GF-D8 (cell line): ENCODE data around the gene STAG1.
"Not testable (repeated sequence)": the region's sequence is repeated elsewhere in the genome, so short reads cannot be mapped to it uniquely, and the experiment has no call there.

Experiments used
- DNase-seq: peaks from one replicate; lab custom pipeline; 2025; lab: John Stamatoyannopoulos, UW

Gene STAG1

DNA sequence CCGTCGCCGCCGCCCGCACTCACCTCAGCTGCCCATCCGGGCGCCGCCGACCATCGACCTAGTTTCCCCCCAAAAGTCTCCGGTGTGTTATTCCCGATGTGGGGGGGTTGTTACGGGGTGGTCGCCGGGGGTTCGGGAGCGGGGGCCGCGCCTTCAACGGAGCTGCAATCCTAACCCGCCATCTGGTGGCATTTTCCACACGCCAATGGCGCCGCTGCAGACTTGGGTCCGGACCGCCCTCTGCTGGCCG, at the start of gene STAG1:
Gene STAG1, minus strand, starts transcription at position 207 of the 250 bp plus-strand sequence. CDS start 121,480 bp downstream, outside the sequence.
- DNase-seq, result no peak

DNA sequence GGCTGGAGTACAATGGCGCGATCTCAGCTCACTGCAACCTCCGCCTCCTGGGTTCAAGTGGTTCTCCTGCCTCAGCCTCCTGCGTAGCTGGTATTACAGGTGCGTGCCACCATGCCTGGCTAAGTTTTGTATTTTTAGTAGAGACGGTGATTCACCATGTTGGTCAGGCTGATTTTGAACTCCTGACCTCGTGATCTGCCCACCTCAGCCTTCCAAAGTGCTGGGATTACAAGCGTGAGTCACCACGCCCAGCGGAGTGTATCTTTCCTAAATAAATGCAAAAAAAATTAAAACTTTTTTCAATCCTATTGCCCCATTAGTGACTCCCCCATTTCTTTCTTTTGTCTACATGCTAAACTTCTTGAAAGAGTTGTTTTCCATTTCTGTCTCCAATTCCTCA, 49.0 kb upstream of the STAG1 start:
- DNase-seq, result not testable (repeated sequence)

DNA sequence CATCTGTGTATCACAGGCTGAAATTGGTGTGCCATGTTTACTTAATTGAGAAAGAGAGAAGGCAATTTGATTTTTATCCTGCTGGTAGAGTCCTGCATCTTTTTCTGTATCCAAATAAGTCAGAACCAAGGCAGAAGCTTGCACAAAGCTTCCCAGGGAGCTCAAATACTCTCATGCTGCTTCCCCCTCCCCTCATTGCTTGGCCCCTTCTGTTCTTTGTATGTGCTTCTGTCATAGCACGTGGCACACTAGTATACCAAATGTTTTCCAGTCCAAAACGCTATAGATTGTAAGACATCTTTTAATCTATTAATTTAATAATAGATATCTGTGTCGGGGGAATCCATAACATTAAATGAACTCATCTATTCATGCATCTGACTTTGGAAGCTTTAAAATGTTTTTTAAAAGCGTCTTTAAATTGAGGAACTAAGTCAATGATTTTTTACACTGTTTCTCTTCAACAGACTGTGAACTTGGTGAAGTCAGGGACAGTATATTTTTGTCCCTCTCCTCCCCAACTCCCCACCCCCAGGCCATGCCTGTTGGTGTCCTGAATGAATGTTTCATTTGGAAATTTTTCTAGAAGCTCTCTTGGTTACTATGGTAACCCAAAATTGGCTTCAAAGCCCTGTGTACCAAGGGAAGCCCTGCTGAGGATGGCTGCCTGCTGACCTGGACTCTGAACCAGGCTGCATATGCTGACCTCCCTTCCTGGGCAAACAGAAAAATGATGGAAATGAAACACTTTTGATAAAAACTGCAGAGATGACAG, 40.6 kb upstream of the STAG1 start:
- DNase-seq, result no peak

DNA sequence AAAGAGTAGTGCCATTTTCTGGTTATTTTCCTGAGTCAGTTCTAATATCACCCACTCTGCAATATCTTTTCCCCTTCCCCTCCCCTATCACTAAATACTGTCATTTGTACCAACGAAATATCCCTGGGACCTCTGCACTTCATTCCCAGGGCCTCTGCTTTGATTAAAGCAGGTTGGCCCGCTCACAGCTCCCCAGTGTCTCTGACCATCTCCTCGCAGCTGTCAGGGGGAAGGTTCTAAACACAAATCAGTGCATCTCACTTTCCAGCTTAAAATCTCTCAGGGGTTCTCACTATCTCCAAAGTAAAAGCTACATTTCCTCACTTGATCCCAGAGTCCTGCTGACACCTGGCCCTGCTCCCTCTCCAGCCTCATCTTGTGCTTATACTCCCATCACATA, 38.6 kb upstream of the STAG1 start:
- no peak for DNase-seq

DNA sequence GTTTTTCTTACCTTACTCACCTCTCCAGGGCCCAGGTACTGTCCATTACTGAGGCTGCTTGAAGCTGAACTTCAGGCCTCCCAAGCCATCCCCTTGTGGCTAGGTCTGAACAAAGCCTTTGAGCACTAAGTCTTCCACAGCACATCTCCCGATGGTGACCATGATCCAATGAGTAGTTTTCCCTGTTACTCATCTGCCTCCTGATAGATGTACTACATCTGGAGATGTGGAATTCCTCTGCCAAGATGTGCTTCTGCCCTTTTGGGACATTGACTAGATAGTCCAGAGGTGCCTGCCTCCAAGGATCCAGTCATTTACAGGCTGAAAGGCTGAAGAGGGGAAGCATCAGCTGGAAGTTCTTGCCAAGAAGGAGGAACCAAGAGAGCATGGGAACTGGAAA, 37.8 kb upstream of the STAG1 start:
- no peak for DNase-seq

DNA sequence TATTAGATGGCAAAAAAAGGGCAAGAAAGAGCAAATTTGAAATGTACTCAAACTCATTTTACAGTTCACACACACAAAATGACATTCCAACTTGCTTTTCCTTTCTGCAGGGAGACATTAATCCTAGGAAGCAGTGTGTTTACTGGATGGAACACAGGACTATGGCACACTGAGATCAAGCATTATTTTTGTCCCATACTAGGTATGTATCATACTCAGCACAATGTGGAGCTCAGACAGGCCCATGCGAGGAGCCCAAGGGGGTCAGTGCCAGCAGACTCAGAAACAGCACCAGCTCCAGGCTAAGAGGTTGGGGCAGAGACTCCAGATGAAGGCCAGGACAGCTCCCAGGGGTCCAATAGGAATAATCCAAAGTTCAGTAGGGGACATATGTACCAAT, 36.0 kb upstream of the STAG1 start:
- DNase-seq, result no peak

DNA sequence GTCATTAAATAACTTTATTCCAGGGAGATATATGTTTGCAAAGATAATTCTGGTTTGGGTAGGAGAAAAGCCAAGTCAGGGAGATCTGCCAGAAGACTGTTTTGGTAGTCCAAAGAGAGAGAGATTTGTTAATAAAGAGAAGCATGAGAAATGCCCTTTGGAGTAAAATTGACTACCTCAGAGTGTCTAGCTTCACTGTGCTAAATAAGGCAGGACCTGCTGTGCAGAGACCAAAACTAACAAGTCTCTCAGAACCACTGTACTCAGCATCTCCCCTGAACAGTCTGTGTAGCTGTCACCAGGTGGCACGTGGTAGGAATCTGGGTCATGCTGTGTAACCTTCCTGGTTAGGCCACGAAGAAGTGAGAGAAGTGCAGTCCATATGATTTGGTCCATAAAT, 35.2 kb upstream of the STAG1 start:
- no peak for DNase-seq

DNA sequence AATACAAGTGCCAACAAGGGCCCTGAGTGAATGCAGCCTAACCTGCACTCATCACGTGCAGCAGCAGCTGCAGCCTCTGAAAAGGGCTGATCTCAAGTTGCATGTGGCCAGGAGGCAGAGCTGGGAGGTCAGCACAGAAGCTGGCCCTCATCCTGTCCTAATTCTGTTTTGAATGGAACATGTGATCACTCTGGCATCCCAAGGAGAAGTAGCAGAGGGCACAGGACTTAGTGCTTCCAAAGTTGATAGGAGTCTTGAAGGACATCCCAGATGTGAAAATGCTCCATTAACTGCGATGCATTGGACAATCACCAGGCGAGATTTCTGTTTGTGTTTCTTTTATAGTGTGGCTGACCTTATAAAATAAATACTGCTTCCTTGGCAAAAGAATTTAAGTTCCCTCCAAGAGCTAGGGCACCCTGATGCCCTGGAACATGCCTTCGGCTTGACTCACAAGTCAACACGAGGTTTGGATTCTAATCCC, 31.6 kb upstream of the STAG1 start:
- DNase-seq, result no peak

DNA sequence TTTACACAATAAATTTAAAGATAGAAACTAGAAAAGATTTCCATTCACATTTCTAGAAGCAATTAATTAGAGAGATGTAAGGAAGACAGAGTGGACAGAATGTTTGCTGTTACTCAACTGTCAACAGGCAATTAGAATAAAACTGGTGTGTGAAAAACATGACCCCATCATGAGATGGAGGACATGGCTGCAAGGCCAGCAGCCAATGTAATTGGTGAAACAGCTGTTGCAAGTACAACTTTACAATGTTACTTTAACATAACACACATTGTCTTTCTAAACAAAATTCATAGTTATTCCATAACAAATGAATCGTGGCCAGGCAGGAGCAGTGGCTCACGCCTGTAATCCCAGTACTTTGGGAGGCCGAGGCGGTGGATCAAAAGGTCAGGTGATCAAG, 28.6 kb upstream of the STAG1 start:
- DNase-seq, result no peak

DNA sequence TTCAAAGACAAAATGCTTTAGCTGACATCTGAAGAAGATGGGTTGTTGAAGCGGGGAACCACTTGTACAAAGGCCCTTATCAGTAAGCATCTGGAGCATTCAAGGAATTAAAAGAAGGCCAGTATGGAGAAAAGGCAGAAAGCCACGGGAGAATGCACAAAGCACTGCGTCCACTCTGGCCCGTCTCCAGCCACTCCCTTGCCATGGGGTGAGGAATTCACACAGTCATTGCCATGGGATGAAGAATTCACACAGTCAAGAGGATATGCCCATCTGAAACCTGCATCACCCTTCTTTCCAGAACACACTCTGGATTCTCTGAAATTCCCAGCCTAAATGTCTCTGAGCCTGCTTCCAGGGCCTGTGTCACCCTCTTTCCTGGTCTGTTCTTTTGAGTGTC, 26.7 kb upstream of the STAG1 start:
- no peak for DNase-seq

DNA sequence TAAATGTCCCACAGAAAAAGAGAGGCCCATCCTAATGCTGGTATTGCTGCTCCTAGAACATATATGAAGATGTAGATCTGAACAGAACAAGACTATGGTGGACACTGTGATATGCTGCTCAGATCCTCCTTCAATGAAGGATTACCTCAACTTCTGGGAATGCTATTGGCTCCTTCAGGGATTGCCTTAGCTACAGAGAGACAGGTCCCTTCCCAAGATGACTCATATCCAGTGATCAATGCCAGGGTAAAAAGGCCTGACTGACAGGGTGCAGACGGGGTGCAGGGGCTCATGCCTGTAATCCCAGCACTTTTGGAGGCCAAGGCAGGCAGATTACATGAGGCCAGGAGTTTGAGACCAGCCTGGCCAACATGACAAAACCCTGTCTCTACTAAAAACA, 20.5 kb upstream of the STAG1 start:
- no peak for DNase-seq

DNA sequence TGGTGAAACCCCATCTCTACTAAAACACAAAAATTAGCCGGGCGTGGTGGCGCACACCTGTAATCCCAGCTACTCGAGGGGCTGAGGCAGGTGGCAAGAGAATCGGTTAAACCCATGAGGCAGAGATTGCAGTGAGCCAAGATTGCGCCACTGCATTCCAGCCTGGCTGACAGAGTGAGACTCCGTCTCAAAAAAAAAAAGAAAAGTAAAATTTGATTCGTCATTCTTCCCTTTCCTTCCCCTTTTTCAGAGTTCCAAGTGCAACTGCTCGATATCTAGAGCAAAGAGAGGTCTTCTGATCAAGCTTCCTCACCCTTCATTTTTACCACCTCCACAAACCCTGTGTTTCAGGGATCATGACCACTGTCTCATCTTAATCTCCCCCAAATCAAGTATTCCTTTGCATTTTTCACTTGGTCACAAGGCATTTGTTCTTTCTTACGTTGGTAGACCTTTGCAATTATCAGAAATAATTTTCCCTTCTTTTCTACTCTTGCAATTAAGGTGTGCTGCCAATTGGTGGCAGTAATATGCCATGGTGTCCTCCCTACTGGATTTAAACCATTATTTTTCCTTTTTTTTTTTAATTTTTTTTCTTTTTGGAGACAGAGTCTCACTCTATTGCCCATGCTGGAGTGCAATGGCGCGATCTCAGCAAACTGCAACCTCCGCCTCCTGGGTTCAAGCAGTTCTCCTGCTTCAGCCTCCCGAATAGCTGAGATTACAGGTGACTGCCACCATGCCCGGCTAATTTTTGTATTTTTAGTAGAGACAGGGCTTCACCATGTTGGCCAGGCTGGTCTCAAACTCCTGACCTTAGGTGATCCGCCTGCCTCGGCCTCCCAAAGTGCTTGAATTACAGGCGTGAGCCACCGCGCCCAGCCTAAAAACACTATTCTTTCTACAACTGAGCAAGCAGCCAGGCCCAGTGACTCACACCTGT, 6.3 kb upstream of the STAG1 start:
- peak; percentile 69 for DNase-seq

DNA sequence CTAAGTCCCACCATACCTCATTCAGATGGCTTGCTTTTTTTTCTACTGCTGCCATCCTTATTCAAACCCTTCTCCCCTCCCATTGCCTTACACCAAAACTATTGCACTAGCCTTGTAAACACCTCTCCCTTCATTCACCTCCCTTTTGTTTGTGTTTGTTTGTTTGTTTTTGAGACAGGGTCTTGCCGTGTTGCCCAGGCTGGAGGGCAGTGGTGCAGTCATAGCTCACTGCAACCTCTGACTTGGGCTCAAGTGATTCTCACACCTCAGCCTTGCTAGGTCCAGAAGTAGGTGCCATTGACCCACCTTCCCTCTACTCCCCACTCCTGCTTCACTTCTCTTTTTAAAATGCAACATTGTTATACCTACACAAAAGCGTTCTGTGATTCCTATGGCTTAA, 3.0 kb upstream of the STAG1 start:
- DNase-seq, result no peak

DNA sequence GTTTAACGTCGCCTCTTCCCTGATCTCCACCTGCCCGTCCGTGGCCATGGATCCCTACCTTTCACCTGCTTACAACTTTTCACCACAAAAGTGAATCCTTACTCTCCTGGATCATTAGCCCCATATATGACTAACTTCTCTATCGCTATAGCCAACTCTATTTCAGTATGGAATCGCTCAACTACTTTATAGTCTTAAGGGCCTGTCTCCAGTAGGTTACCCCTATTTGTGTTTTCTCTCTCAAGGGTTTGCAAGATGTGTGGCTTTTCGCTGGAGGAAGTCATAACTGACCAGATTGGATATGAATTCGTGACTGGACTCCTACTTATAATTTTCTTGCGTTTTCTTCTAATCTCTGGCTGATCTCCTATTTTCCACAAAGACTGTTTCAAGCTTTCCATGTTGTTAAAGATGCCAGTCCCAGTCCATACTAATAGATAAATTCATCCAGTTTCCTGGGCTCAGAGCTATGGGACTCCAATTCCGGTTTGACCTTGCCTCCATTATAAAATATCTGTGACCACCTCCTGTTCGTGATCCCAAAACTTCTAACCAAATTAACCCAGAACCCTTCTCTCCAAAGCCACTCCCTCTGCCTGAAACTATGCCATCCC, 1.3 kb upstream of the STAG1 start:
- peak; percentile 34 for DNase-seq

DNA sequence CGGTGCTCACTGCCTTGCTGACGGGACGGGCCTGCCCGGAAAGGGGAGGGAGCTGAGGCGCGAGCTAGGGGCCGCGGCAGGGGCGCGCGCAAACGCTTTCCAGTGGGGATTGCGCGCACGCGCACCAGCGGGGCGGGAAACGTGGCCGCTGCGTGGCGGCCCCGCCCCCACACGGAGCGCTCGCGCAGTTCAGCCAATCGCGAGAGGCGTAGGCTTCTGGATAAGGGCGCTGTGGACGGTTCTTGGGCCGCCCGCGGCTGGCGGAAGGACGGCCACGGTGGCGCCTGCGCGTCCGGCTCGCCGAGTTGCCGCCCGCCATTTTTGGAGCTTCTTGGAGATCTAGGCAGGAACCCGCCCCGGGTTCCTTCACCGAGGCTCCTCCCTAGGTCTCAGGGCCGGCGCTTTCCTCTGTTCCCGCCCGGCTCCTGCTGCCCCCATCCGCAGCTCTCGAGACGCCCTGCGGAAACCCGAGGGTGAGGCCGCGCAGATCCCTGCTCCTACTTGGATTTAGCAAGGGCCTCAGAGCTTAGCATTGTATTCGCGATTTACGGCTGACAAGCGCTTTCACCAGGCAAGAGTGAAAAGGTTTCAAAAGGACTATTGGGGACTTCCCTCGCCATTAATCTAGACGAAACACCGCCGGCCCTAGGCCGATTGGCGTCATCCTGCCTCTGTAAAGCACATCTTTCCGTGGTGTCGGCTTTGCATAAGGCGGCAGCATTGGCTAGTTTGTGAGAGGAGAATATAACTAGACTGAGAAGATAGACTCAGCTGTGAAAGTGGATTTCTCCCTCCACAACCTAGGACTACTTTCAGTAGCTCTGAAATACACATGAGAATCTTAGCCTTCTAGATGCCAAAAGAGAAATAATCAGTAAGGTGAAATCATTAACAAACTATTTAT, 496 bp upstream of the STAG1 start:
- peak; percentile 92 for DNase-seq

DNA sequence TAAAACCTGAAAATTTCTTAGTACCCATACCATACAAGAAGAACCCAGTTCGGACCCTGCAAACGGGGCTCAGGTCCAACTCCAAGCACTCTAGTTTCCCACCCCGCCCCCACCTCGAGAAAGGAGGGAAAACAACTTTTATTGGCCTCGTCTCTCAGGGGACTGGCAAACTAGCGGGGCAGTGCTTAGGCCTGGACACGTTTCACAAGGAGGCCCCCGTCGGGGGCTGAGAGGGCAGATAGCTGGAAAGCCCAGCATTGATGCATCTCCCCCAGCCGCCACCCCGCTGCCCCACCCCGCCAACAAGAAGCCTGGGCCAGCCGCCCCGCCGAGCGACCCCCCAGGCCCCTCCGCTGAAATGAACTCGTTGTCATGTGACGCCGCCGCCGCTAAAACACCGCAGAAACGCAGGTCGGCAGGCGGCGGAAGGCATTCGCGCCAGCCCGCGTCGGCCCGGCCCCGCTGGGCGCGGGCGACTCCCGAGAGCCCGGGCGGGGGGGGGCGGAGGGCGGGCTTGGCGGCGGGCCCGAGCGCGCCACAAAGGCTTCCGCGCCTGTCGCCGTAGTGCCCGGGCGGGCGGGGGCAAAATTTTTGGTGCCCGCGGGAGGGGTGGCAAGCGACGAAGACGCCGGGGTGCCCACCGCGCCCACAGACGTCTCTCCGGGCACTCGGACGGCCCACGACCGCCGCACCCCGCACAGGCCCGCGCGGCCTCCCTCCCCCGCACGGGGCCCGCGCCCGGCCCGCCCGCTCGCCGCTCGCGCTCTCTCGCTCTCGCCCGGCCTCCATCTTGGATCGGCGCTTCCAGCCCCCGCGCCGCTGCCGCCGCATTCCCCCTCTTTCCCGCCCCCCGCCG, 634 bp downstream of the STAG1 start:
- peak; percentile 73 for DNase-seq

DNA sequence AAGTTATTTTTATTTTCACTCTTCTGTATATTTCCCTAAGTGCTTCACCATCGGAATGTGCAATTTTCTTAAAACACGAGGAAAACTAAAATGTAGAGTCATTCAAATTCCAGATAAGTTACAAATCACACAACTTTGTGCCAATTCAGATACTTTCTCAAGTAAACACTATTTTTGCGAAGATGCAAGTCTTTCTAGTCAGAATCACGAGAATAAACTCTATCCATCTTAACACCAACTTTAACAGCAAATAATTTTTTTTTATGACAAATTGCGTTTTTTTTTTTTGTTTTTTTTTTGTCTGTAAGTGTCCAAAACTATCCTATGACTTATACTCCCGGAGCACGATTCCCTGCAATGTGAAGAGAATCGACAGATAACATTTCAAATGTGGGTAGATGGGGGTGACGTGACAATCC, 1.3 kb downstream of the STAG1 start:
- no peak for DNase-seq

DNA sequence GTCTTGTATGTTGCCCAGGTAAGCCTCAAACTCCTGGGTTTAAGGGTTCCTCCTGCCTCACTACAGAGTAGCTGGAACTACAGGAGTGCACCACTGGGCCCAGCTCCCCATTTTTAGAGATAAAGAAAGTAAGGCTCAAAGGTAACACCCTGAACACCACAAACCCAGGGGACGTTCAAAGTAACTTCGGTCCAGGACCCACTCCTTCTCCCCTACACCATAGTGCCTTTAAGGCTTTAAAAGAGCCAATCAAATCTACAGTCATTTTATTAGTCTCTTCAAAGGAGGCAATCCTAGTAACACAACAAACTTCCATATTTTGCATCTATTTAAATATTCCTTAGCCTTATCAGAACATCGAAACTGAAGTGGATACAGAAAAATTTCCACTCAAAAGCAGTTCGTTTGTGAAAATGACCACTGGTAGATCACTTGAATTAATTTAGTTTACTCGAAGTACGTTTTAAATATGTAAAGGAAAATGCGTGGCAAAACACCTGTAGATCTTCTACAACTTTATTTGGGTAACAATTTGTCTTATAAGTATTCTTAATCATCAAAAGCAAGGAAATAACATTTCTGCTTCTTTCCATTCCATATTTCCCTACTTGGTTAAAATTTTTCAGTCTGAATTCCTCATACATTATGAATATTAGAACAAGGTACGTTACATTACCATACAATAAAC, 1.8 kb downstream of the STAG1 start:
- DNase-seq, result no peak

DNA sequence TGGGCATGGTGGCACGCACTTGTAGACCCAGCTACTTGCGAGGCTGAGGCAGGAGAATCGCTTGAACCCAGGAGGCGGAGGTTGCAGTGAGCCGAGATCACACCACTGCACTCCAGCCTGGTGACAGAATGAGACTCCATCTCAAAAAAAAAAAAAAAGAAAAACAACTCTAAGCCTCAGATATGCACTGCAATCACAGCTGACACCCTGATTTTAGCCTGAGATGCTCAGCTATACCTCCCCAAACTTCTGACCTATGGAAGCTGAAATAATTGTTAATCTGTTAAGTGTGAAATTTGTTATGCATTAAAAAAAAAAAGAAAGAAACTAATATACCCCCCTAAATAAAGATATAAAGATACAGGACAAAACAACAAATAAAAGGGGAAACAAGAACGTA, 2.6 kb downstream of the STAG1 start:
- not testable (repeated sequence) for DNase-seq

DNA sequence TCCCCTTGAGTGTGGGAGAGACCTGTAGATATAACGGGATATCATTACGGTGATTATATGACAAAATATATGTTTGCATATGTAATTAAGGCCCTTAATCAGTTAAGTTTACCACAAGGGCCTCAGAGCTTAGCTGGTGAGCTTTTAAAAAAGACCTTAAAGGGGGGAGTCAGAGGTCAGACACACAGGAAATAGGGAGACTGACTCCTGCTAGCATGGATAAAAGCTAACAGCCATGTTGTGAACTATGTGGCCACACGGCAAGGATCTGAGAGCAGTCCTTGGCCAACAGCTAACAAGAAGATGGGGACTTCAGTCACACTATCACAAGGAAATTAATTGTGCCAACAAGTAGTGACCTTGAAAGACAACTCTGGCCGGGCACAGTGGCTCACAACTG, 3.1 kb downstream of the STAG1 start:
- no peak for DNase-seq
